ENCODE measurements around the gene SPATC1L.
"Not testable (repeated sequence)": the region's sequence is repeated elsewhere in the genome, so short reads cannot be mapped to it uniquely, and the experiment has no call there.

Gene SPATC1L

GRCh38 chr21:46199436-46200373, 15.4 kb upstream of the SPATC1L start:
- DNase-seq = no peak

- no peak for DNase-seq
Observed at GRCh38 chr21:46196733-46197132, 12.5 kb upstream of the SPATC1L start.

GRCh38 chr21:46195595-46196195, 11.4 kb upstream of the SPATC1L start:
- no peak for DNase-seq

GRCh38 chr21:46194374-46195334, 10.4 kb upstream of the SPATC1L start:
- no peak for DNase-seq

- DNase-seq = no peak
Observed at GRCh38 chr21:46193829-46194373, 9.6 kb upstream of the SPATC1L start.

- no peak for DNase-seq
Observed at GRCh38 chr21:46191686-46192575, 7.7 kb upstream of the SPATC1L start.

- no peak for DNase-seq
Observed at GRCh38 chr21:46191257-46191685, 7.0 kb upstream of the SPATC1L start.

GRCh38 chr21:46190491-46191131, 6.4 kb upstream of the SPATC1L start:
- DNase-seq = no peak

- no peak for DNase-seq
Observed at GRCh38 chr21:46189959-46190490, 5.8 kb upstream of the SPATC1L start.

- DNase-seq = peak; percentile 23
Observed at GRCh38 chr21:46189213-46189958, 5.1 kb upstream of the SPATC1L start.

GRCh38 chr21:46188226-46189212, 4.3 kb upstream of the SPATC1L start:
- peak; percentile 88 for DNase-seq

- peak; percentile 16 for DNase-seq
Observed at GRCh38 chr21:46187814-46188213, 3.6 kb upstream of the SPATC1L start.

- no peak for DNase-seq
Observed at GRCh38 chr21:46187261-46187660, 3.0 kb upstream of the SPATC1L start.

- DNase-seq = no peak
Observed at GRCh38 chr21:46185716-46186115, 1.5 kb upstream of the SPATC1L start.

- peak; percentile 80 for DNase-seq
Observed at GRCh38 chr21:46184625-46185555, 631 bp upstream of the SPATC1L start.

- DNase-seq = not testable (repeated sequence)
Observed at GRCh38 chr21:46183337-46183909, 836 bp downstream of the SPATC1L start.

All from DMS53 (cell line).